Neural progenitor cell (in vitro differentiated cells): ENCODE results near the gene PTCHD1. TPM values are rescaled to one million over a fixed set of nuclear protein-coding genes. Genes with fewer than 3 reads are reported as not detected.
A peak's percentile ranks its signal among the peaks of the same experiment; 100 is the strongest.

Experiments
- DNase-seq: peaks from one replicate; pipeline ENCODE4 v3.0.0-alpha.2; 2016; ENCODE audit warnings: low spot score
- H2AFZ ChIP-seq: fragments of 200-600 bp; sonication (generic); replicated peaks from 2 replicates; pipeline ENCODE4 v1.6.1; 2016; ENCODE audit warnings: antibody characterized with exemption
- H3F3A ChIP-seq: fragments of 200-600 bp; sonication (generic); 2 replicates; pipeline ENCODE4 v1.6.1; 2016; ENCODE audit warnings: antibody characterized with exemption, low read depth
- H3K27ac ChIP-seq: fragments of 200-600 bp; sonication (generic); 2 replicates; pipeline ENCODE4 v1.5.1; 2016; ENCODE audit warnings: mild to moderate bottlenecking
- H3K27me3 ChIP-seq: fragments of 200-600 bp; sonication (generic); 2 replicates; pipeline ENCODE4 v1.6.1; 2016; ENCODE audit warnings: mild to moderate bottlenecking, moderate library complexity
- H3K36me3 ChIP-seq: fragments of 200-600 bp; sonication (generic); 2 replicates; pipeline ENCODE4 v1.5.1; 2016
- H3K4me1 ChIP-seq: fragments of 200-600 bp; sonication (generic); 2 replicates; pipeline ENCODE4 v1.6.1; 2016; ENCODE audit warnings: mixed run types
- H3K4me2 ChIP-seq: fragments of 200-600 bp; sonication (generic); 2 replicates; pipeline ENCODE4 v1.6.1; 2016
- H3K4me3 ChIP-seq: fragments of 200-600 bp; sonication (generic); 2 replicates; pipeline ENCODE4 v1.5.1; 2016
- H3K79me2 ChIP-seq: fragments of 200-600 bp; sonication (generic); 2 replicates; pipeline ENCODE4 v1.6.1; 2016; ENCODE audit warnings: low read depth
- H3K9ac ChIP-seq: fragments of 200-600 bp; sonication (generic); 2 replicates; pipeline ENCODE4 v1.6.1; 2016
- H3K9me3 ChIP-seq: fragments of 200-600 bp; sonication (generic); 2 replicates; pipeline ENCODE4 v1.5.1; 2016; ENCODE audit warnings: low read depth
- H4K20me1 ChIP-seq: fragments of 200-600 bp; sonication (generic); 2 replicates; pipeline ENCODE4 v1.6.1; 2016; ENCODE audit warnings: low read depth
- H3K27ac Mint-ChIP-seq: 3 replicates; pipeline ENCODE4 v1.8.0; 2021; ENCODE audit warnings: mixed read lengths
- H3K27me3 Mint-ChIP-seq: 2 replicates; pipeline ENCODE4 v1.8.0; 2022; ENCODE audit warnings: low read depth, mild to moderate bottlenecking, inconsistent platforms, moderate library complexity, mixed read lengths; ENCODE audit not compliant: insufficient read depth
- H3K36me3 Mint-ChIP-seq: 3 replicates; pipeline ENCODE4 v1.8.0; 2021; ENCODE audit warnings: mixed read lengths
- H3K4me1 Mint-ChIP-seq: 3 replicates; pipeline ENCODE4 v1.8.0; 2021; ENCODE audit warnings: mixed read lengths
- H3K4me3 Mint-ChIP-seq: 3 replicates; pipeline ENCODE4 v1.8.0; 2021; ENCODE audit warnings: mild to moderate bottlenecking, moderate library complexity, mixed read lengths
- H3K9me3 Mint-ChIP-seq: 3 replicates; pipeline ENCODE4 v1.8.0; 2020; ENCODE audit warnings: mixed read lengths
- CTCF ChIP-seq: fragments of 200-600 bp; sonication (generic); IDR thresholded peaks from 2 replicates; pipeline ENCODE4 v1.5.1; 2017; ENCODE audit warnings: antibody characterized with exemption, mild to moderate bottlenecking
- EZH2 ChIP-seq: fragments of 200-600 bp; sonication (generic); IDR thresholded peaks from 2 replicates; pipeline ENCODE4 v1.6.1; 2017; ENCODE audit warnings: antibody characterized with exemption, mild to moderate bottlenecking, moderate library complexity
- EZH2phosphoT487 ChIP-seq: fragments of 200-600 bp; sonication (generic); IDR thresholded peaks from 2 replicates; pipeline ENCODE4 v1.6.1; 2017; ENCODE audit warnings: antibody characterized with exemption
- total RNA-seq: library from RNA; depleted of rRNA; stranded (reverse); fragments of >200 nt; gene quantifications from 2 replicates; pipeline ENCODE4 v1.2.3, GENCODE V29; 2015; ENCODE audit warnings: low replicate concordance

The PTCHD1 gene
- total RNA-seq, 1 donor from 2014 or later, result 0.07 TPM

- H3K27me3 Mint-ChIP-seq, result no peaks in the 10 kb centered on the region
- Histone ChIP-seq H3K27ac (no peak overlapping the region), H4K20me1 (no peaks in the 10 kb centered on the region)
These were observed 99.8 kb downstream of the PTCHD1 start for GRCh38 chrX:23434356-23434884.

GRCh38 chrX:23435108-23435507 lies 100.5 kb downstream of the PTCHD1 start:
- no peak overlapping the region for H3K27ac ChIP-seq
- TF ChIP-seq CTCF (no peak), EZH2 (no peak), EZH2phosphoT487 (no peak)

More at GRCh38 chrX:23434356-23434884, 99.8 kb downstream of the PTCHD1 start:
- H3K79me2 ChIP-seq, result no peaks in the 10 kb centered on the region
- H3K9ac ChIP-seq, result no peak overlapping the region
- H3K27me3 ChIP-seq, result no peaks in the 10 kb centered on the region
- H2AFZ ChIP-seq, result no peak overlapping the region
- H3K36me3 Mint-ChIP-seq, result no peaks in the 10 kb centered on the region
- no peaks in the 10 kb centered on the region for H3K4me1 ChIP-seq
- TF ChIP-seq CTCF, result no peak
- no peak for TF ChIP-seq EZH2
- no peak overlapping the region for H3K4me2 ChIP-seq
- no peaks in the 10 kb centered on the region for H3K9me3 ChIP-seq
- H3K4me3 Mint-ChIP-seq, result no peak overlapping the region
- peak; percentile 26 for DNase-seq
- H3K9me3 Mint-ChIP-seq, result peaks cover 6% of the 10 kb centered on the region
- H3K36me3 ChIP-seq, result no peaks in the 10 kb centered on the region
- no peaks in the 10 kb centered on the region for H3F3A ChIP-seq
- H3K4me3 ChIP-seq, result no peak overlapping the region
- no peak overlapping the region for H3K27ac Mint-ChIP-seq
- no peaks in the 10 kb centered on the region for H3K4me1 Mint-ChIP-seq

GRCh38 chrX:23435575-23435974 lies 100.9 kb downstream of the PTCHD1 start:
- Histone ChIP-seq H3K9ac (no peak overlapping the region), H3K4me3 (no peak overlapping the region), H3K9me3 (no peaks in the 10 kb centered on the region), H4K20me1 (no peaks in the 10 kb centered on the region), H3K4me2 (no peak overlapping the region), H2AFZ (no peak overlapping the region), H3K36me3 (no peaks in the 10 kb centered on the region), H3K27ac (no peak overlapping the region), H3K79me2 (no peaks in the 10 kb centered on the region), H3F3A (no peaks in the 10 kb centered on the region), H3K27me3 (no peaks in the 10 kb centered on the region), H3K4me1 (no peaks in the 10 kb centered on the region)
- Mint-ChIP-seq H3K4me1 (no peaks in the 10 kb centered on the region), H3K27ac (no peak overlapping the region), H3K4me3 (no peak overlapping the region), H3K9me3 (peaks cover 4% of the 10 kb centered on the region), H3K27me3 (no peaks in the 10 kb centered on the region), H3K36me3 (no peaks in the 10 kb centered on the region)
- TF ChIP-seq EZH2phosphoT487 (no peak), CTCF (peak; percentile 22)
- no peak for DNase-seq

More at GRCh38 chrX:23435108-23435507, 100.5 kb downstream of the PTCHD1 start:
- Histone ChIP-seq H3K4me1 (no peaks in the 10 kb centered on the region), H3K9ac (no peak overlapping the region), H4K20me1 (no peaks in the 10 kb centered on the region), H3K4me2 (no peak overlapping the region), H3F3A (no peaks in the 10 kb centered on the region), H2AFZ (no peak overlapping the region), H3K9me3 (no peaks in the 10 kb centered on the region), H3K27me3 (no peaks in the 10 kb centered on the region), H3K36me3 (no peaks in the 10 kb centered on the region), H3K4me3 (no peak overlapping the region), H3K79me2 (no peaks in the 10 kb centered on the region)
- no peak overlapping the region for H3K27ac Mint-ChIP-seq
- no peak overlapping the region for H3K4me3 Mint-ChIP-seq
- H3K9me3 Mint-ChIP-seq, result peaks cover 4% of the 10 kb centered on the region
- H3K4me1 Mint-ChIP-seq, result no peaks in the 10 kb centered on the region
- no peaks in the 10 kb centered on the region for H3K36me3 Mint-ChIP-seq
- no peak for DNase-seq
- no peaks in the 10 kb centered on the region for H3K27me3 Mint-ChIP-seq
